H9 (cell line): ENCODE measurements around the gene DEGS2. TPM values are rescaled to one million over a fixed set of nuclear protein-coding genes. Genes with fewer than 3 reads are reported as not detected.

Experiments used
- DNase-seq: peaks from one replicate; pipeline ENCODE4 v3.0.0-alpha.2; 2017
- H2AFZ ChIP-seq: one replicate; pipeline ENCODE4 v1.6.1; 2013; ENCODE audit warnings: mild to moderate bottlenecking, low read length, control low read depth, moderate library complexity
- H2AK5ac ChIP-seq: 2 replicates; pipeline ENCODE4 v1.6.1; 2013; ENCODE audit warnings: low read length, control low read depth, mixed read lengths; ENCODE audit not compliant: insufficient read length
- H2BK120ac ChIP-seq: one replicate; pipeline ENCODE4 v1.6.1; 2013; ENCODE audit warnings: low read depth, mild to moderate bottlenecking, low read length, control low read depth, inconsistent platforms; ENCODE audit not compliant: poor library complexity, severe bottlenecking
- H2BK12ac ChIP-seq: 2 replicates; pipeline ENCODE4 v1.6.1; 2013; ENCODE audit warnings: low read length, control low read depth, mixed read lengths, low read depth; ENCODE audit not compliant: insufficient read length
- H2BK15ac ChIP-seq: 2 replicates; pipeline ENCODE4 v1.6.1; 2013; ENCODE audit warnings: low read depth, low read length, control low read depth
- H2BK20ac ChIP-seq: one replicate; pipeline ENCODE4 v1.6.1; 2013; ENCODE audit warnings: low read depth, mild to moderate bottlenecking, low read length, control low read depth, inconsistent platforms; ENCODE audit not compliant: poor library complexity, severe bottlenecking
- H2BK5ac ChIP-seq: 2 replicates; pipeline ENCODE4 v1.6.1; 2013; ENCODE audit warnings: low read length, control low read depth, mixed read lengths; ENCODE audit not compliant: insufficient read length
- H3K14ac ChIP-seq: 2 replicates; pipeline ENCODE4 v1.6.1; 2013; ENCODE audit warnings: low read length, control low read depth; ENCODE audit not compliant: insufficient read depth
- H3K18ac ChIP-seq: 2 replicates; pipeline ENCODE4 v1.6.1; 2013; ENCODE audit warnings: low read depth, mild to moderate bottlenecking, mixed read lengths, low read length, control low read depth; ENCODE audit not compliant: insufficient read length
- H3K23ac ChIP-seq: 2 replicates; pipeline ENCODE4 v1.6.1; 2013; ENCODE audit warnings: low read length, control low read depth, mixed read lengths, low read depth; ENCODE audit not compliant: insufficient read length
- H3K23me2 ChIP-seq: 2 replicates; pipeline ENCODE4 v1.6.1; 2013; ENCODE audit warnings: low read depth, mild to moderate bottlenecking, mixed read lengths, low read length, control low read depth; ENCODE audit not compliant: insufficient read length, poor library complexity, severe bottlenecking
- H3K27ac ChIP-seq: 2 replicates; pipeline ENCODE4 v1.5.1; 2013; ENCODE audit warnings: low read length, control low read depth, mixed read lengths, low read depth; ENCODE audit not compliant: insufficient read length
- H3K27me3 ChIP-seq: 2 replicates; pipeline ENCODE4 v1.6.1; 2013; ENCODE audit warnings: low read length, control low read depth, inconsistent platforms; ENCODE audit not compliant: insufficient read depth
- H3K4ac ChIP-seq: 2 replicates; pipeline ENCODE4 v1.6.1; 2013; ENCODE audit warnings: low read depth, mild to moderate bottlenecking, control low read depth, inconsistent platforms, low read length, moderate library complexity
- H3K4me1 ChIP-seq: 2 replicates; pipeline ENCODE4 v1.6.1; 2013; ENCODE audit warnings: low read length, control low read depth, inconsistent platforms; ENCODE audit not compliant: insufficient read depth
- H3K4me2 ChIP-seq: 2 replicates; pipeline ENCODE4 v1.6.1; 2013; ENCODE audit warnings: low read length, control low read depth, mixed read lengths; ENCODE audit not compliant: insufficient read length, insufficient read depth
- H3K56ac ChIP-seq: 2 replicates; pipeline ENCODE4 v1.6.1; 2013; ENCODE audit warnings: low read depth, mild to moderate bottlenecking, mixed read lengths, low read length, control low read depth; ENCODE audit not compliant: insufficient read length
- H3K79me1 ChIP-seq: 2 replicates; pipeline ENCODE4 v1.6.1; 2013; ENCODE audit warnings: low read depth, mild to moderate bottlenecking, moderate library complexity, low read length, control low read depth, inconsistent platforms; ENCODE audit not compliant: insufficient read depth, poor library complexity, severe bottlenecking
- H3K79me2 ChIP-seq: 2 replicates; pipeline ENCODE4 v1.6.1; 2013; ENCODE audit warnings: low read length, control low read depth, inconsistent platforms; ENCODE audit not compliant: insufficient read depth
- H3K9ac ChIP-seq: 2 replicates; pipeline ENCODE4 v1.6.1; 2013; ENCODE audit warnings: low read length, control low read depth, mixed read lengths; ENCODE audit not compliant: insufficient read length; ENCODE audit errors: extremely low read depth
- H3K9me3 ChIP-seq: one replicate; pipeline ENCODE4 v1.6.1; 2013; ENCODE audit warnings: low read depth, low read length, inconsistent platforms; ENCODE audit not compliant: control insufficient read depth
- H3T11ph ChIP-seq: one replicate; pipeline ENCODE4 v1.6.1; 2013; ENCODE audit warnings: mild to moderate bottlenecking, low read length, control low read depth, inconsistent platforms
- H4K20me1 ChIP-seq: one replicate; pipeline ENCODE4 v1.6.1; 2013; ENCODE audit not compliant: control insufficient read depth, insufficient read length, insufficient read depth
- H4K5ac ChIP-seq: 2 replicates; pipeline ENCODE4 v1.6.1; 2013; ENCODE audit warnings: low read depth, mild to moderate bottlenecking, mixed read lengths, low read length, control low read depth; ENCODE audit not compliant: insufficient read length
- H4K8ac ChIP-seq: replicated peaks from 2 replicates; pipeline ENCODE4 v1.6.1; 2013; ENCODE audit warnings: low read length, control low read depth, mixed read lengths, low read depth; ENCODE audit not compliant: insufficient read length
- H4K91ac ChIP-seq: 2 replicates; pipeline ENCODE4 v1.6.1; 2013; ENCODE audit warnings: low read depth, mild to moderate bottlenecking, moderate library complexity, mixed read lengths, low read length, control low read depth; ENCODE audit not compliant: insufficient read length
- H3K27ac Mint-ChIP-seq, 3 experiments: 2 replicates in 2 of 3; 3 replicates in 1 of 3; pipeline ENCODE4 v1.8.0; 2020 to 2021; ENCODE audit warnings: mixed read lengths in 3 of 3, mild to moderate bottlenecking in 1 of 3, moderate library complexity in 1 of 3
- H3K27me3 Mint-ChIP-seq: 2 replicates; pipeline ENCODE4 v1.8.0; 2021; ENCODE audit warnings: low read depth, mild to moderate bottlenecking, moderate library complexity, mixed read lengths
- H3K36me3 Mint-ChIP-seq, 3 experiments: 2 replicates in 2 of 3; 3 replicates in 1 of 3; pipeline ENCODE4 v1.8.0; 2020 to 2021; ENCODE audit warnings: low read depth in 3 of 3, mixed read lengths in 3 of 3; ENCODE audit not compliant: insufficient read depth in 1 of 3
- H3K4me1 Mint-ChIP-seq, 2 experiments: 2 replicates each; pipeline ENCODE4 v1.8.0; 2020; ENCODE audit warnings: mixed read lengths in 2 of 2
- H3K4me3 Mint-ChIP-seq, 2 experiments: 2 replicates in 1 of 2; 3 replicates in 1 of 2; pipeline ENCODE4 v1.8.0; 2020 to 2021; ENCODE audit warnings: mild to moderate bottlenecking in 2 of 2, mixed read lengths in 2 of 2, moderate library complexity in 1 of 2
- H3K9me3 Mint-ChIP-seq, 2 experiments: 2 replicates in 1 of 2; 3 replicates in 1 of 2; pipeline ENCODE4 v1.8.0; 2020; ENCODE audit warnings: mild to moderate bottlenecking in 2 of 2, mixed read lengths in 2 of 2, moderate library complexity in 1 of 2
- CTCF ChIP-seq: fragments of 200-600 bp; sonication (generic); conservative IDR thresholded peaks from 3 replicates; pipeline ENCODE4 v1.8.0; 2021; ENCODE audit warnings: antibody characterized with exemption, mild to moderate bottlenecking
- WGBS: extraction: QIAGEN DNeasy Blood & Tissue Kit; methylation state at CpG from one replicate; pipeline ENCODE4 v1.1.7; 2013; ENCODE audit warnings: missing lambda C conversion rate, low lambda C conversion rate, mixed read lengths; ENCODE audit not compliant: insufficient read length; ENCODE audit errors: extremely low coverage; 5-methylcytosine and 5-hydroxymethylcytosine counted together
- total RNA-seq: library from RNA; stranded (reverse); gene quantifications from 2 replicates; pipeline ENCODE4 v1.2.1, GENCODE V29; 2021

DEGS2 gene
- total RNA-seq, 1 experiment from 2014 or later, result 0.72 TPM

- Mint-ChIP-seq H3K4me1 (peaks cover 4 to 6% of the 10 kb centered on the region in 2 experiments; a peak in 3 of 4 replicates), H3K27me3 (peaks cover 12% of the 10 kb centered on the region), H3K4me3 (no peak overlapping the region), H3K27ac (no peak overlapping the region), H3K36me3 (peaks cover 0 to 3% (median 0%) of the 10 kb centered on the region in 3 experiments; a peak in 2 of 7 replicates), H3K9me3 (no peaks in the 10 kb centered on the region)
- no peak overlapping the region for H3K23ac ChIP-seq
- H3K79me1 ChIP-seq, result no peaks in the 10 kb centered on the region
- no peak overlapping the region for H3T11ph ChIP-seq
- H4K91ac ChIP-seq, result no peak overlapping the region
- H3K56ac ChIP-seq, result no peak overlapping the region
- no peaks in the 10 kb centered on the region for H3K9me3 ChIP-seq
- H4K8ac ChIP-seq, result no peak overlapping the region
- H3K4me1 ChIP-seq, result no peaks in the 10 kb centered on the region
- no peak overlapping the region for H4K5ac ChIP-seq
- no peak overlapping the region for H2AK5ac ChIP-seq
- no peaks in the 10 kb centered on the region for H3K79me2 ChIP-seq
- no peak overlapping the region for H3K27ac ChIP-seq
- H2BK5ac ChIP-seq, result no peak overlapping the region
- H2AFZ ChIP-seq, result no peak overlapping the region
- no peak overlapping the region for H3K18ac ChIP-seq
- H3K9ac ChIP-seq, result no peak overlapping the region
- no peaks in the 10 kb centered on the region for H3K23me2 ChIP-seq
- DNase-seq, result no peak
- H3K14ac ChIP-seq, result no peak overlapping the region
- no peaks in the 10 kb centered on the region for H3K27me3 ChIP-seq
- no peak overlapping the region for H3K4me2 ChIP-seq
- WGBS, result no CpG with 5 or more reads among the region's 28 CpGs
- H2BK20ac ChIP-seq, result no peak overlapping the region
- no peak overlapping the region for H2BK12ac ChIP-seq
- H4K20me1 ChIP-seq, result no peaks in the 10 kb centered on the region
- H3K4ac ChIP-seq, result no peak overlapping the region
- no peak overlapping the region for H2BK120ac ChIP-seq
- TF ChIP-seq CTCF, result no peak
- H2BK15ac ChIP-seq, result no peak overlapping the region
Measured at GRCh38 chr14:100147691-100148464, 11.6 kb downstream of the DEGS2 start.
